Neural progenitor cell (in vitro differentiated cells): ENCODE results near the gene CD1E. TPM values are rescaled to one million over a fixed set of nuclear protein-coding genes. Genes with fewer than 3 reads are reported as not detected.

Source experiments
- DNase-seq: peaks from one replicate; pipeline ENCODE4 v3.0.0-alpha.2; 2016; ENCODE audit warnings: low spot score
- H2AFZ ChIP-seq: fragments of 200-600 bp; sonication (generic); replicated peaks from 2 replicates; pipeline ENCODE4 v1.6.1; 2016; ENCODE audit warnings: antibody characterized with exemption
- H3F3A ChIP-seq: fragments of 200-600 bp; sonication (generic); 2 replicates; pipeline ENCODE4 v1.6.1; 2016; ENCODE audit warnings: antibody characterized with exemption, low read depth
- H3K27ac ChIP-seq: fragments of 200-600 bp; sonication (generic); 2 replicates; pipeline ENCODE4 v1.5.1; 2016; ENCODE audit warnings: mild to moderate bottlenecking
- H3K27me3 ChIP-seq: fragments of 200-600 bp; sonication (generic); 2 replicates; pipeline ENCODE4 v1.6.1; 2016; ENCODE audit warnings: mild to moderate bottlenecking, moderate library complexity
- H3K36me3 ChIP-seq: fragments of 200-600 bp; sonication (generic); 2 replicates; pipeline ENCODE4 v1.5.1; 2016
- H3K4me1 ChIP-seq: fragments of 200-600 bp; sonication (generic); 2 replicates; pipeline ENCODE4 v1.6.1; 2016; ENCODE audit warnings: mixed run types
- H3K4me2 ChIP-seq: fragments of 200-600 bp; sonication (generic); 2 replicates; pipeline ENCODE4 v1.6.1; 2016
- H3K4me3 ChIP-seq: fragments of 200-600 bp; sonication (generic); 2 replicates; pipeline ENCODE4 v1.5.1; 2016
- H3K79me2 ChIP-seq: fragments of 200-600 bp; sonication (generic); 2 replicates; pipeline ENCODE4 v1.6.1; 2016; ENCODE audit warnings: low read depth
- H3K9ac ChIP-seq: fragments of 200-600 bp; sonication (generic); 2 replicates; pipeline ENCODE4 v1.6.1; 2016
- H3K9me3 ChIP-seq: fragments of 200-600 bp; sonication (generic); 2 replicates; pipeline ENCODE4 v1.5.1; 2016; ENCODE audit warnings: low read depth
- H4K20me1 ChIP-seq: fragments of 200-600 bp; sonication (generic); 2 replicates; pipeline ENCODE4 v1.6.1; 2016; ENCODE audit warnings: low read depth
- H3K27ac Mint-ChIP-seq: 3 replicates; pipeline ENCODE4 v1.8.0; 2021; ENCODE audit warnings: mixed read lengths
- H3K27me3 Mint-ChIP-seq: 2 replicates; pipeline ENCODE4 v1.8.0; 2022; ENCODE audit warnings: low read depth, mild to moderate bottlenecking, inconsistent platforms, moderate library complexity, mixed read lengths; ENCODE audit not compliant: insufficient read depth
- H3K36me3 Mint-ChIP-seq: 3 replicates; pipeline ENCODE4 v1.8.0; 2021; ENCODE audit warnings: mixed read lengths
- H3K4me1 Mint-ChIP-seq: 3 replicates; pipeline ENCODE4 v1.8.0; 2021; ENCODE audit warnings: mixed read lengths
- H3K4me3 Mint-ChIP-seq: 3 replicates; pipeline ENCODE4 v1.8.0; 2021; ENCODE audit warnings: mild to moderate bottlenecking, moderate library complexity, mixed read lengths
- H3K9me3 Mint-ChIP-seq: 3 replicates; pipeline ENCODE4 v1.8.0; 2020; ENCODE audit warnings: mixed read lengths
- CTCF ChIP-seq: fragments of 200-600 bp; sonication (generic); IDR thresholded peaks from 2 replicates; pipeline ENCODE4 v1.5.1; 2017; ENCODE audit warnings: antibody characterized with exemption, mild to moderate bottlenecking
- EZH2 ChIP-seq: fragments of 200-600 bp; sonication (generic); IDR thresholded peaks from 2 replicates; pipeline ENCODE4 v1.6.1; 2017; ENCODE audit warnings: antibody characterized with exemption, mild to moderate bottlenecking, moderate library complexity
- EZH2phosphoT487 ChIP-seq: fragments of 200-600 bp; sonication (generic); IDR thresholded peaks from 2 replicates; pipeline ENCODE4 v1.6.1; 2017; ENCODE audit warnings: antibody characterized with exemption
- total RNA-seq: library from RNA; depleted of rRNA; stranded (reverse); fragments of >200 nt; gene quantifications from 2 replicates; pipeline ENCODE4 v1.2.3, GENCODE V29; 2015; ENCODE audit warnings: low replicate concordance

CD1E gene
- total RNA-seq, 1 donor from 2014 or later: not detected

GRCh38 chr1:158354255-158354654 lies 561 bp downstream of the CD1E start:
- no peaks in the 10 kb centered on the region for H3K27me3 ChIP-seq
- DNase-seq: no peak
- H3K4me3 ChIP-seq: no peak overlapping the region
- no peak overlapping the region for H2AFZ ChIP-seq
- no peak overlapping the region for H3K9ac ChIP-seq
- no peaks in the 10 kb centered on the region for H4K20me1 ChIP-seq
- H3K27ac ChIP-seq: no peak overlapping the region
- H3K36me3 ChIP-seq: no peaks in the 10 kb centered on the region
- H3F3A ChIP-seq: no peaks in the 10 kb centered on the region
- H3K4me3 Mint-ChIP-seq: no peak overlapping the region
- H3K9me3 Mint-ChIP-seq: no peaks in the 10 kb centered on the region
- H3K27ac Mint-ChIP-seq: no peak overlapping the region
- no peaks in the 10 kb centered on the region for H3K4me1 ChIP-seq
- no peaks in the 10 kb centered on the region for H3K79me2 ChIP-seq
- H3K36me3 Mint-ChIP-seq: no peaks in the 10 kb centered on the region
- no peak for TF ChIP-seq EZH2phosphoT487
- no peak for TF ChIP-seq EZH2
- no peak for TF ChIP-seq CTCF
- no peaks in the 10 kb centered on the region for H3K27me3 Mint-ChIP-seq
- no peak overlapping the region for H3K4me2 ChIP-seq
- no peaks in the 10 kb centered on the region for H3K9me3 ChIP-seq
- no peaks in the 10 kb centered on the region for H3K4me1 Mint-ChIP-seq

- TF ChIP-seq EZH2 (no peak), EZH2phosphoT487 (no peak), CTCF (no peak)
- H3K4me3 Mint-ChIP-seq: no peak overlapping the region
- H3K4me1 Mint-ChIP-seq: no peaks in the 10 kb centered on the region
These were observed 2.1 kb downstream of the CD1E start for GRCh38 chr1:158355773-158356285.

GRCh38 chr1:158356616-158357015 lies 2.9 kb downstream of the CD1E start:
- H3K4me3 Mint-ChIP-seq: no peak overlapping the region
- no peaks in the 10 kb centered on the region for H3K79me2 ChIP-seq
- no peaks in the 10 kb centered on the region for H3K9me3 Mint-ChIP-seq
- no peaks in the 10 kb centered on the region for H3K27me3 Mint-ChIP-seq
- no peaks in the 10 kb centered on the region for H3K4me1 Mint-ChIP-seq
- H3K36me3 Mint-ChIP-seq: no peaks in the 10 kb centered on the region
- H4K20me1 ChIP-seq: no peaks in the 10 kb centered on the region
- no peak overlapping the region for H3K27ac Mint-ChIP-seq
- TF ChIP-seq EZH2: no peak
- no peak for TF ChIP-seq CTCF
- TF ChIP-seq EZH2phosphoT487: no peak
- H3F3A ChIP-seq: no peaks in the 10 kb centered on the region
- no peak overlapping the region for H3K27ac ChIP-seq
- no peaks in the 10 kb centered on the region for H3K36me3 ChIP-seq
- no peaks in the 10 kb centered on the region for H3K27me3 ChIP-seq
- no peak overlapping the region for H2AFZ ChIP-seq
- H3K4me2 ChIP-seq: no peak overlapping the region
- DNase-seq: no peak
- no peak overlapping the region for H3K4me3 ChIP-seq
- H3K4me1 ChIP-seq: no peaks in the 10 kb centered on the region
- no peaks in the 10 kb centered on the region for H3K9me3 ChIP-seq
- H3K9ac ChIP-seq: no peak overlapping the region

More at GRCh38 chr1:158355773-158356285, 2.1 kb downstream of the CD1E start:
- Histone ChIP-seq H4K20me1 (no peaks in the 10 kb centered on the region), H3K9me3 (no peaks in the 10 kb centered on the region), H3K4me1 (no peaks in the 10 kb centered on the region), H3K27me3 (no peaks in the 10 kb centered on the region), H3K27ac (no peak overlapping the region), H3K36me3 (no peaks in the 10 kb centered on the region), H3K4me2 (no peak overlapping the region), H3F3A (no peaks in the 10 kb centered on the region), H3K4me3 (no peak overlapping the region), H3K9ac (no peak overlapping the region), H3K79me2 (no peaks in the 10 kb centered on the region), H2AFZ (no peak overlapping the region)
- Mint-ChIP-seq H3K36me3 (no peaks in the 10 kb centered on the region), H3K27ac (no peak overlapping the region), H3K9me3 (no peaks in the 10 kb centered on the region), H3K27me3 (no peaks in the 10 kb centered on the region)
- no peak for DNase-seq
